Measurements from ENCODE around the gene HNF1B. TPM values are rescaled to one million over a fixed set of nuclear protein-coding genes. Genes with fewer than 3 reads are reported as not detected.

HNF1B gene
- total RNA-seq, 4 donors from 2014 or later: not detected

GRCh38 chr17:37671824-37672547 lies 72.9 kb downstream of the HNF1B start:
- no peak overlapping the region for H3K4me3 ChIP-seq (ENCODE audit: low read depth, poor library complexity, severe bottlenecking)
- TF ChIP-seq POLR2A (IDR thresholded peaks at IDR 0.05) (no peak), CTCF (IDR thresholded peaks at IDR 0.05) (no peak)
- intact Hi-C loops (cut with DNase I; ENCODE audit: low total_unique reads): no loop called here
- DNase-seq (ENCODE audit: low spot score in 2 of 2): no peak
- 85 to 89% methylated on average over 2 of the region's 2 CpGs for WGBS, 2 donors

DNA sequence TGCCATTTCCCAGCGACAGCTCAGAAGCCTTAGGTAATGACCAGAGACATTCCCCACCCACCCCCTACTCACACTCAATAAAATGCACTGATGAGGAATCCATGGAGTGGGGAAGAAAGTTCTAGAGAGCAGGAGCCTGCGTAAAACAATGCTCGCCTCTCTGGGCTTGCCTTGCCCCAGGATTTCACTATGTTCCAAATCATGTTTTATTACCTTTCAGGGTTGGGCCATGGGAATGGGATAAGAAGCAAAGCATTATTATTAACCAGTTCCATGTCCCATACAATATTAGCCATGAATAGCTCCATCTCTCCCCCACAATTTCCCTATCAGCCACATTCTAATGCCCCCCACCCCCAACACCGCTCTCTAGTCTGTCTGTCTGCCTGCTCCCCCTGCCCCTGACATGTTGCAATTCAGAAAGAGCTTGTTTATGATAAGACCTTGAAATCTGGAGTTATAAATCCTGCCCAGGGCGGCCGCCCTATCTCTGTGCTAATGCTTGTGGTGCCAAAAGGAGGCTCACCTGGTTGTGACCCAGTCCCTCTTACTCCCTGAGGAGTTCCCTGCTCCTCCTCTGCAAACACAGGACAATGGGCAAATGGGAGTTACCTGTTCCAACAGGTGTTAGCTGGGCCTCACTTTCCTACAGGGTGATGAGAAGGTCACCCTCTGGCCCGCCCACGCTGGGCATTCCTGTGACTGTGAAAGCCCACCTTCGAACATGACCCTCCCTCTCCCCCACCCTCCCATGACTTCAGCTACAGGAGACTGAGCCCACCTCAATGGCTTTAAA lies 73.6 kb downstream of the HNF1B start:
- no peak for DNase-seq (ENCODE audit: low spot score in 2 of 2)
- TF ChIP-seq CTCF (IDR thresholded peaks at IDR 0.05) (no peak), POLR2A (IDR thresholded peaks at IDR 0.05) (no peak)
- intact Hi-C loops (cut with DNase I; ENCODE audit: low total_unique reads): no loop called here
- no peak overlapping the region for H3K4me3 ChIP-seq (ENCODE audit: low read depth, poor library complexity, severe bottlenecking)
- WGBS, 2 donors: 82 to 84% methylated on average over 9 of the region's 9 CpGs

DNA sequence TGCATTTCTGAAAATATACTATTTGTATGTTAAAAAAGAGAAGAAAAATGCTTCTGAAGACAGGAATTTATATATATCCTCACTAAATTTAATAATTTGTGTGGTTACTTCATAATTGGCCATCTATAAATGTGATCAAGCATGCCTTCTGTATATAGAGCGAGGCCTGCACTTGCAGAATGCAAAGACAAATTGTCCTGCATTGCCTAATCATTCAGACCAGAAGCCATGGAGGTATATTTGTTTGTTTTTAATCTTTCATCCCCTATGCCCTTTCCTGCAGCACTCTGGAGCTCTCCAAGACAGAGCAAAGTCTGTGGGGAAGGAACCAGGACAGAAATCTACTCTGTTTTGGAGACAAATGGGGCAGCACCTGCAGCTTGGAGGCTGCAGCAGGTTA lies 77.8 kb downstream of the HNF1B start:
- 86 to 93% methylated on average over 1 of the region's 1 CpG for WGBS, 2 donors
- TF ChIP-seq CTCF (IDR thresholded peaks at IDR 0.05) (no peak), POLR2A (IDR thresholded peaks at IDR 0.05) (no peak)
- no peak overlapping the region for H3K4me3 ChIP-seq (ENCODE audit: low read depth, poor library complexity, severe bottlenecking)
- no peak for DNase-seq (ENCODE audit: low spot score in 2 of 2)
- intact Hi-C loops (cut with DNase I; ENCODE audit: low total_unique reads): no loop called here

GRCh38 chr17:37664214-37664613 lies 80.6 kb downstream of the HNF1B start:
- intact Hi-C loops (cut with DNase I; ENCODE audit: low total_unique reads): no loop called here
- no peak overlapping the region for H3K4me3 ChIP-seq (ENCODE audit: low read depth, poor library complexity, severe bottlenecking)
- DNase-seq (ENCODE audit: low spot score in 2 of 2): no peak
- TF ChIP-seq CTCF (IDR thresholded peaks at IDR 0.05): no peak
- no peak for TF ChIP-seq POLR2A (IDR thresholded peaks at IDR 0.05)
- 85 to 91% methylated on average over 3 of the region's 3 CpGs for WGBS, 2 donors

GRCh38 chr17:37662353-37662752 lies 82.5 kb downstream of the HNF1B start:
- 64 to 67% methylated on average over 4 of the region's 4 CpGs for WGBS, 2 donors
- intact Hi-C loops (cut with DNase I; ENCODE audit: low total_unique reads): no loop called here
- no peak for TF ChIP-seq CTCF (IDR thresholded peaks at IDR 0.05)
- TF ChIP-seq POLR2A (IDR thresholded peaks at IDR 0.05): no peak
- no peak overlapping the region for H3K4me3 ChIP-seq (ENCODE audit: low read depth, poor library complexity, severe bottlenecking)
- no peak for DNase-seq (ENCODE audit: low spot score in 2 of 2)

Data from lower leg skin (tissue), 4 donors.